Motor neuron (in vitro differentiated cells): ENCODE measurements around the gene CCDC182. TPM values are rescaled to one million over a fixed set of nuclear protein-coding genes. Genes with fewer than 3 reads are reported as not detected.

Experiments used
- ATAC-seq, 8 experiments: fragments of 200-7000 bp; cut with Tn5 transposase; replicated peaks in 6 of 8; 2 replicates each; pipeline ENCODE4 v1.8.0; 2021; ENCODE audit warnings: mild to moderate bottlenecking in 8 of 8, moderate library complexity in 8 of 8
- H3K27ac ChIP-seq, 2 donors: fragments of 250-450 bp; sonication (Bioruptor Pico); 2 replicates each; pipeline ENCODE4 v1.9.0; 2021; ENCODE audit warnings: antibody characterized with exemption in 2 of 2, mild to moderate bottlenecking in 2 of 2, moderate library complexity in 1 of 2
- H3K4me1 ChIP-seq, 2 donors: fragments of 250-450 bp; sonication (Bioruptor Pico); replicated peaks in 1 of 2; 2 replicates each; pipeline ENCODE4 v1.6.1; 2021; ENCODE audit warnings: antibody characterized with exemption in 2 of 2, mild to moderate bottlenecking in 2 of 2, moderate library complexity in 1 of 2
- H3K4me3 ChIP-seq, 5 donors: fragments of 250-450 bp; sonication (Bioruptor Pico); 2 replicates each; pipeline ENCODE4 v1.9.0; 2021; ENCODE audit warnings: antibody characterized with exemption in 5 of 5, mild to moderate bottlenecking in 5 of 5, moderate library complexity in 4 of 5
- WGBS, 10 experiments: fragments of 450-650 bp; shearing (Covaris generic); methylation state at CpG; one replicate each; pipeline ENCODE4 v1.0.0; 2022; 5-methylcytosine and 5-hydroxymethylcytosine counted together
- in situ Hi-C, 9 experiments: fragments of 400-800 bp; cut with MboI; loops; one replicate each; pipeline ENCODE4 v1.15.0; 2021; ENCODE audit warnings: low sequenced_read_pairs in 9 of 9, low pct_unique_long_range_greater_than_20kb in 2 of 9; ENCODE audit not compliant: unreplicated experiment in 9 of 9
- total RNA-seq, 8 experiments: library from RNA; unstranded; fragments of 300-600 nt; gene quantifications; 2 replicates each; pipeline versions ENCODE4 v1.2.3 to v1.2.4, GENCODE V29; 2022

Gene CCDC182
- total RNA-seq, 8 experiments from 2014 or later, result 0.25 to 0.76 TPM; not detected in 6

- ATAC-seq, result no peak
- Histone ChIP-seq H3K27ac (no peak overlapping the region), H3K4me1 (peaks cover 17 to 18% of the 10 kb centered on the region in 2 donors), H3K4me3 (no peak overlapping the region)
- in situ Hi-C loops, result no loop called here
- 64 to 100% (median 89%) methylated on average over 2 to 7 of the region's 8 CpGs; no CpG with 5 or more reads in 3 of the 10 experiments for WGBS, 10 experiments
Measured at GRCh38 chr17:57751348-57751971, 6.4 kb upstream of the CCDC182 start.

GRCh38 chr17:57750895-57751294 lies 5.8 kb upstream of the CCDC182 start:
- H3K4me3 ChIP-seq, result no peak overlapping the region
- peak; percentile 60 to 82 (median 72) for ATAC-seq
- in situ Hi-C loops, result no loop called here
- WGBS, 10 experiments, result 18 to 70% (median 33%) methylated on average over 1 to 2 of the region's 8 CpGs; no CpG with 5 or more reads in 6 of the 10 experiments
- peaks cover 15% of the 10 kb centered on the region in 2 donors for H3K4me1 ChIP-seq
- peak overlapping the region in 1 of 2 donors; percentile 59 for H3K27ac ChIP-seq

GRCh38 chr17:57750109-57750871 lies 5.2 kb upstream of the CCDC182 start:
- Histone ChIP-seq H3K4me3 (no peak overlapping the region), H3K27ac (peak overlapping the region in 1 of 2 donors; percentile 59), H3K4me1 (peaks cover 15% of the 10 kb centered on the region in 2 donors)
- peak in 5 of 8 experiments; percentile 33 to 90 (median 75) for ATAC-seq
- WGBS, 10 experiments, result 20 to 65% (median 47%) methylated on average over 1 to 13 of the region's 23 CpGs; no CpG with 5 or more reads in 7 of the 10 experiments
- in situ Hi-C loops, result no loop called here

- 0 to 100% (median 100%) methylated on average over 1 to 3 of the region's 3 CpGs; no CpG with 5 or more reads in 4 of the 10 experiments for WGBS, 10 experiments
- Histone ChIP-seq H3K4me1 (peaks cover 15% of the 10 kb centered on the region in 2 donors), H3K27ac (no peak overlapping the region), H3K4me3 (no peak overlapping the region)
- in situ Hi-C loops, result loop anchor here in 3 of 9 experiments (10.0 to 25.0 kb wide), 2 partner anchors 612 to 625 kb away; no protein-coding TSS in a partner anchor
- ATAC-seq, result no peak
Measured at GRCh38 chr17:57749701-57750100, 4.6 kb upstream of the CCDC182 start.

- H3K27ac ChIP-seq, result no peak overlapping the region
- H3K4me1 ChIP-seq, result peaks cover 15% of the 10 kb centered on the region in 2 donors
- WGBS, 10 experiments, result 0 to 83% (median 27%) methylated on average over 1 to 5 of the region's 6 CpGs
- no peak overlapping the region for H3K4me3 ChIP-seq
- ATAC-seq, result peak in 7 of 8 experiments; percentile 28 to 89 (median 67)
- in situ Hi-C loops, result loop anchor here in 3 of 9 experiments (10.0 to 25.0 kb wide), 2 partner anchors 610 to 623 kb away; no protein-coding TSS in a partner anchor
Measured at GRCh38 chr17:57747221-57748017, 2.3 kb upstream of the CCDC182 start.

- Histone ChIP-seq H3K27ac (no peak overlapping the region), H3K4me3 (no peak overlapping the region), H3K4me1 (peaks cover 10 to 11% of the 10 kb centered on the region in 2 donors)
- in situ Hi-C loops, result loop anchor here in 3 of 9 experiments (10.0 to 25.0 kb wide), 2 partner anchors 609 to 621 kb away; no protein-coding TSS in a partner anchor
- ATAC-seq, result no peak
Measured at GRCh38 chr17:57746221-57746620, 1.1 kb upstream of the CCDC182 start.

GRCh38 chr17:57744195-57745170 lies 616 bp downstream of the CCDC182 start:
- no peak overlapping the region for H3K27ac ChIP-seq
- WGBS, 10 experiments, result 48 to 100% (median 90%) methylated on average over 2 to 13 of the region's 26 CpGs; no CpG with 5 or more reads in 1 of the 10 experiments
- in situ Hi-C loops, result loop anchor here in 3 of 9 experiments (10.0 to 25.0 kb wide), 2 partner anchors 607 to 620 kb away; no protein-coding TSS in a partner anchor
- no peak for ATAC-seq
- no peak overlapping the region for H3K4me3 ChIP-seq
- H3K4me1 ChIP-seq, result no peaks in the 10 kb centered on the region

- Histone ChIP-seq H3K27ac (no peak overlapping the region), H3K4me3 (no peak overlapping the region), H3K4me1 (peaks cover 0 to 8% of the 10 kb centered on the region in 2 donors)
- in situ Hi-C loops, result loop anchor here in 3 of 9 experiments (10.0 to 25.0 kb wide), 2 partner anchors 603 to 615 kb away; no protein-coding TSS in a partner anchor
- WGBS, 10 experiments, result 43 to 100% methylated on average over 1 of the region's 2 CpGs; no CpG with 5 or more reads in 8 of the 10 experiments
- ATAC-seq, result no peak
Measured at GRCh38 chr17:57740235-57740528, 4.9 kb downstream of the CCDC182 start.

GRCh38 chr17:57739402-57740234 lies 5.5 kb downstream of the CCDC182 start:
- Histone ChIP-seq H3K4me3 (no peak overlapping the region), H3K4me1 (peaks cover 0 to 8% of the 10 kb centered on the region in 2 donors), H3K27ac (no peak overlapping the region)
- WGBS, 10 experiments, result 100% methylated on average over 1 of the region's 1 CpG; no CpG with 5 or more reads in 9 of the 10 experiments
- in situ Hi-C loops, result loop anchor here in 3 of 9 experiments (10.0 to 25.0 kb wide), 2 partner anchors 602 to 615 kb away; no protein-coding TSS in a partner anchor
- peak in 6 of 8 experiments; percentile 24 to 98 (median 62) for ATAC-seq

GRCh38 chr17:57737450-57737849 lies 7.6 kb downstream of the CCDC182 start:
- Histone ChIP-seq H3K4me1 (peaks cover 0 to 18% of the 10 kb centered on the region in 2 donors), H3K27ac (no peak overlapping the region), H3K4me3 (no peak overlapping the region)
- WGBS, 10 experiments, result 0 to 88% (median 33%) methylated on average over 1 to 3 of the region's 3 CpGs; no CpG with 5 or more reads in 3 of the 10 experiments
- ATAC-seq, result no peak
- in situ Hi-C loops, result loop anchor here in 2 of 9 experiments (25.0 kb wide), 1 partner anchor 600 kb away; no protein-coding TSS in a partner anchor

- 17 to 100% (median 66%) methylated on average over 1 to 6 of the region's 6 CpGs; no CpG with 5 or more reads in 2 of the 10 experiments for WGBS, 10 experiments
- H3K27ac ChIP-seq, result no peak overlapping the region
- ATAC-seq, result no peak
- H3K4me3 ChIP-seq, result no peak overlapping the region
- in situ Hi-C loops, result loop anchor here in 2 of 9 experiments (25.0 kb wide), 1 partner anchor 598 kb away; no protein-coding TSS in a partner anchor
- peaks cover 4 to 18% of the 10 kb centered on the region in 2 donors for H3K4me1 ChIP-seq
Measured at GRCh38 chr17:57735707-57736106, 9.4 kb downstream of the CCDC182 start.
